ACC112 (cell line): ENCODE data around the gene HEXIM1.

Source experiments
- H2AFZ ChIP-seq: fragments of 200-600 bp; sonication (generic); one replicate; pipeline ENCODE4 v1.6.0; 2017; ENCODE audit warnings: antibody characterized with exemption, low read length; ENCODE audit not compliant: unreplicated experiment
- H3K27ac ChIP-seq: fragments of 200-600 bp; sonication (generic); 2 replicates; pipeline ENCODE4 v1.5.1; 2014; ENCODE audit warnings: low read depth, mild to moderate bottlenecking, antibody characterized with exemption, low read length, moderate library complexity
- H3K27me3 ChIP-seq: fragments of 200-600 bp; sonication (generic); 2 replicates; pipeline ENCODE4 v1.6.1; 2014; ENCODE audit warnings: mild to moderate bottlenecking, antibody characterized with exemption, low read length, moderate library complexity, mixed read lengths; ENCODE audit not compliant: insufficient read depth
- H3K36me3 ChIP-seq: fragments of 200-600 bp; sonication (generic); 2 replicates; pipeline ENCODE4 v1.6.1; 2016; ENCODE audit warnings: mild to moderate bottlenecking, antibody characterized with exemption, low read length, moderate library complexity, mixed read lengths; ENCODE audit not compliant: insufficient read depth
- H3K4me1 ChIP-seq: fragments of 200-600 bp; sonication (generic); one replicate; pipeline ENCODE4 v1.6.1; 2016; ENCODE audit warnings: low read length, mixed read lengths; ENCODE audit not compliant: insufficient read depth, unreplicated experiment, control insufficient read depth
- H3K4me3 ChIP-seq: fragments of 200-600 bp; sonication (generic); 2 replicates; pipeline ENCODE4 v1.5.1; 2014; ENCODE audit warnings: mild to moderate bottlenecking, low read depth, low read length
- H3K79me2 ChIP-seq: fragments of 200-600 bp; sonication (generic); one replicate; pipeline ENCODE4 v1.6.0; 2016; ENCODE audit warnings: low read length; ENCODE audit not compliant: control insufficient read depth, unreplicated experiment, insufficient read depth

Gene HEXIM1

GRCh38 chr17:45138911-45139532, 9.3 kb upstream of the HEXIM1 start:
- Histone ChIP-seq H2AFZ (no peak overlapping the region), H3K4me3 (no peak overlapping the region), H3K27ac (no peak overlapping the region), H3K4me1 (peaks cover 15% of the 10 kb centered on the region), H3K36me3 (no peaks in the 10 kb centered on the region), H3K79me2 (no peaks in the 10 kb centered on the region), H3K27me3 (no peaks in the 10 kb centered on the region)

DNA sequence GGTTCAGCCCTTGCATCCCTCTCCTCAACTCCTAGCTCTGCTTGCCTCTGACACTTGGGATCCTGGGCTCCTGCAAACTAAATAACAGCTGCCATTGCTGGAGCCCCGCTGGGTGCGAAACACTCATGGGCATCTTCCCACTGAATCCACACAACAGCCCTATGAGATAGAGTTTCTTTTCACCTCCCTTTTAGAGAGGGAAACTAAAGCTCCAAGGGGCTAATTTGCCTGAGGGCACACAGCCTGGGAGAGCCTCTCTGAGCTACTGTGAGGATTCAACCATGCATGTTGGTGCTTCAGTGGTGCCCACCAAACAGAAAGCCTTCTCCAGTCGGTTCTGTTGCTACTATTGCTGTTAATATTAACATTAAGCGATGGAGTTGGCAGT, 8.7 kb upstream of the HEXIM1 start:
- Histone ChIP-seq H3K27me3 (no peaks in the 10 kb centered on the region), H3K4me3 (no peak overlapping the region), H2AFZ (no peak overlapping the region), H3K79me2 (no peaks in the 10 kb centered on the region), H3K27ac (no peak overlapping the region), H3K36me3 (no peaks in the 10 kb centered on the region), H3K4me1 (peaks cover 17% of the 10 kb centered on the region)

DNA sequence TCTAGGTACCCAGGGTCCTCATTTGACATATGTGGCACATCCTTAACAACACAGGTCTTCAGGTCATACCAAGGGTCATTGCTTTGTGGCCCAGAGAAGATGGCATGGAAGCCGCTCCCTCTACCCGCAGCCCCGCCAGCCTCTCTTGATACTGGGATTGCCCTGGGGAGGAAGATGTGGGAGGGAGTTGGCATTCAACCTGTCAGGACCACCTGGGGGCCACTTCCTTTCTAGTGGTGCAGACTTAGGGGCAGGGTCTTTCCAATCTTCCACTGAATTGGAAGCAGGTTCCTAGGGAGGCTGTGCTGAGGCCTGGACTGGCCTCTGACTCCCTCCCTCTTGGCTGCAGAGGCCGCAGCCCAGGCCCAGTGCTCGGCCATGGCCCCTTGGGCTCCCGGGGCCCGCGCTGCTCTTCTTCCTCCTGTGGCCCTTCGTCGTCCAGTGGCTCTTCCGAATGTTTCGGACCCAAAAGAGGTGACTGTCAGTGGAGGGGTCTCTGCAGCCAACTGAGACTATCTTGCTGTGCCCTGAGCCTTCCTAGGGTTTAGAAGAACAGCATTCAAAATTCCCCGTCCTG, 5.1 kb upstream of the HEXIM1 start:
- Histone ChIP-seq H2AFZ (no peak overlapping the region), H3K27me3 (no peaks in the 10 kb centered on the region), H3K27ac (no peak overlapping the region), H3K79me2 (peaks cover 3% of the 10 kb centered on the region), H3K36me3 (no peaks in the 10 kb centered on the region), H3K4me1 (peaks cover 20% of the 10 kb centered on the region), H3K4me3 (0 out of 2 replicates have a peak overlapping the region, but pooled peaks have one; percentile 65)

- Histone ChIP-seq H3K36me3 (no peaks in the 10 kb centered on the region), H3K4me3 (peak overlapping the region; percentile 65), H3K4me1 (peaks cover 20% of the 10 kb centered on the region), H2AFZ (peak overlapping the region; percentile 80), H3K27ac (peak overlapping the region; percentile 71), H3K27me3 (no peaks in the 10 kb centered on the region), H3K79me2 (peaks cover 6% of the 10 kb centered on the region)
Measured at GRCh38 chr17:45143767-45144198, 4.5 kb upstream of the HEXIM1 start.

- peak overlapping the region; percentile 65 for H3K4me3 ChIP-seq
- H3K36me3 ChIP-seq: no peaks in the 10 kb centered on the region
- H3K4me1 ChIP-seq: peaks cover 20% of the 10 kb centered on the region
- H3K27me3 ChIP-seq: no peaks in the 10 kb centered on the region
- peaks cover 11% of the 10 kb centered on the region for H3K79me2 ChIP-seq
- H2AFZ ChIP-seq: peak overlapping the region; percentile 80
- H3K27ac ChIP-seq: peak overlapping the region; percentile 71
Measured at GRCh38 chr17:45144199-45145034, 3.9 kb upstream of the HEXIM1 start.

- H3K4me1 ChIP-seq: peaks cover 20% of the 10 kb centered on the region
- H3K27me3 ChIP-seq: no peaks in the 10 kb centered on the region
- no peaks in the 10 kb centered on the region for H3K36me3 ChIP-seq
- peak overlapping the region; percentile 65 for H3K4me3 ChIP-seq
- peak overlapping the region; percentile 71; the same call in 1 of the 2 replicates for H3K27ac ChIP-seq
- peaks cover 17% of the 10 kb centered on the region for H3K79me2 ChIP-seq
- peak overlapping the region; percentile 80 for H2AFZ ChIP-seq
Measured at GRCh38 chr17:45145035-45145389, 3.3 kb upstream of the HEXIM1 start.

- no peaks in the 10 kb centered on the region for H3K36me3 ChIP-seq
- no peak overlapping the region; the same call in 1 of the 2 replicates for H3K4me3 ChIP-seq
- no peak overlapping the region for H2AFZ ChIP-seq
- H3K27me3 ChIP-seq: no peaks in the 10 kb centered on the region
- H3K4me1 ChIP-seq: peaks cover 22% of the 10 kb centered on the region
- H3K79me2 ChIP-seq: peaks cover 29% of the 10 kb centered on the region
- peak overlapping the region; percentile 93; the same call in 1 of the 2 replicates for H3K27ac ChIP-seq
Measured at GRCh38 chr17:45146166-45146565, 2.1 kb upstream of the HEXIM1 start.

DNA sequence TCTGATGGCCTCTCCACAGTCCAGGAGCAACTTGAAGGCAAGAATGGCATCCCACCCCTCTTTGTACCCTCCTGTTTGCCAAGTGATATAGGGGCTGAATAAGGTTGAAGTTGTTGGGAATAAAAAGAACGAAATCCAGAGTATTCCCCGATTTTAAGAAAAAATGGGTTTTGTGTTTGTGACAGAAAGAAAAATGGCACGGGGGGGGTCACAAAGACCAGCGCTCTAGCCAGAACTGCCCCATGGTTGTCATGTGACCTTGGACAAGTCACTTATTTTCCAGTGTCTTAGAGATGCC, 1.7 kb upstream of the HEXIM1 start:
- Histone ChIP-seq H3K27ac (peak overlapping the region; percentile 93), H2AFZ (no peak overlapping the region)

GRCh38 chr17:45146890-45147580, 1.2 kb upstream of the HEXIM1 start:
- H2AFZ ChIP-seq: peak overlapping the region; percentile 40
- H3K36me3 ChIP-seq: no peaks in the 10 kb centered on the region
- peaks cover 35% of the 10 kb centered on the region for H3K79me2 ChIP-seq
- H3K27ac ChIP-seq: peak overlapping the region; percentile 93
- peaks cover 30% of the 10 kb centered on the region for H3K4me1 ChIP-seq
- no peaks in the 10 kb centered on the region for H3K27me3 ChIP-seq
- H3K4me3 ChIP-seq: peak overlapping the region; percentile 80

More for the DNA sequence above, 1.7 kb upstream of the HEXIM1 start:
- no peaks in the 10 kb centered on the region for H3K36me3 ChIP-seq
- no peaks in the 10 kb centered on the region for H3K27me3 ChIP-seq
- peak overlapping the region; percentile 80 for H3K4me3 ChIP-seq
- peaks cover 26% of the 10 kb centered on the region for H3K4me1 ChIP-seq
- peaks cover 32% of the 10 kb centered on the region for H3K79me2 ChIP-seq

- Histone ChIP-seq H3K79me2 (peaks cover 35% of the 10 kb centered on the region), H3K4me3 (peak overlapping the region; percentile 80), H3K4me1 (peaks cover 30% of the 10 kb centered on the region)
Measured at GRCh38 chr17:45147581-45148182, 593 bp upstream of the HEXIM1 start.

More at GRCh38 chr17:45147581-45148182, 593 bp upstream of the HEXIM1 start:
- peak overlapping the region; percentile 93 for H3K27ac ChIP-seq
- H3K36me3 ChIP-seq: no peaks in the 10 kb centered on the region
- H3K27me3 ChIP-seq: no peaks in the 10 kb centered on the region
- H2AFZ ChIP-seq: peak overlapping the region; percentile 8
